K562 (cell line): ENCODE results near the gene KCTD13. TPM values are rescaled to one million over a fixed set of nuclear protein-coding genes. Genes with fewer than 3 reads are reported as not detected.

Experiments used
- BHLHE40 ChIP-seq: IDR thresholded peaks from 2 replicates; pipeline ENCODE4 v1.6.1; 2011; ENCODE audit warnings: low read length, improper control_type of control experiment
- ETS2 ChIP-seq: IDR thresholded peaks from 2 replicates; pipeline ENCODE4 v1.6.1; 2016; ENCODE audit warnings: borderline replicate concordance, missing genetic modification characterization, mild to moderate bottlenecking, moderate library complexity, missing compliant biosample characterization; ENCODE audit not compliant: poor library complexity, severe bottlenecking
- GABPB2 ChIP-seq: fragments of 250-450 bp; sonication (Bioruptor Pico); conservative IDR thresholded peaks from 2 replicates; pipeline ENCODE4 v1.5.1; 2021; ENCODE audit warnings: mild to moderate bottlenecking
- HES1 ChIP-seq: fragments of 450-650 bp; IDR thresholded peaks from 2 replicates; pipeline ENCODE4 v1.6.1; 2016; ENCODE audit warnings: low read depth, mild to moderate bottlenecking, moderate library complexity
- NFE2L1 ChIP-seq: fragments of 450-650 bp; IDR thresholded peaks from 2 replicates; pipeline ENCODE4 v1.6.1; 2016; ENCODE audit warnings: missing genetic modification characterization, low read depth, mild to moderate bottlenecking, missing compliant biosample characterization, moderate library complexity, borderline replicate concordance
- PCBP1 ChIP-seq: fragments of 200-400 bp; formaldehyde crosslinking; IDR thresholded peaks from 2 replicates; pipeline ENCODE4 v1.6.1; 2018; ENCODE audit warnings: mild to moderate bottlenecking, low read depth, low read length; ENCODE audit not compliant: poor library complexity, severe bottlenecking
- PTTG1 ChIP-seq: fragments of 450-650 bp; IDR thresholded peaks from 2 replicates; pipeline ENCODE4 v1.6.1; 2016; ENCODE audit warnings: low read depth, mild to moderate bottlenecking, missing genetic modification characterization, missing compliant biosample characterization
- SAFB ChIP-seq: fragments of 200-400 bp; formaldehyde crosslinking; IDR thresholded peaks from 2 replicates; pipeline ENCODE4 v1.6.1; 2017; ENCODE audit warnings: low read depth, low read length, borderline replicate concordance
- XRCC4 ChIP-seq: IDR thresholded peaks from one replicate; pipeline ENCODE4 v1.6.1; 2011; ENCODE audit not compliant: insufficient read depth, insufficient read length; ENCODE audit errors: extremely low read depth
- ZC3H11A ChIP-seq: IDR thresholded peaks from 2 replicates; pipeline ENCODE4 v1.6.1; 2012; ENCODE audit warnings: low read depth, low read length, improper control_type of control experiment
- ZC3H4 ChIP-seq: sonication (generic); formaldehyde crosslinking; IDR thresholded peaks from 2 replicates; pipeline ENCODE4 v1.9.0; 2021; ENCODE audit warnings: missing genetic modification reagents, borderline replicate concordance
- ZC3H8 ChIP-seq: fragments of 450-650 bp; IDR thresholded peaks from 2 replicates; pipeline ENCODE4 v1.6.1; 2017
- ZFP91 ChIP-seq: sonication (generic); formaldehyde crosslinking; IDR thresholded peaks from 2 replicates; pipeline ENCODE4 v1.8.0; 2022; ENCODE audit warnings: mild to moderate bottlenecking, missing genetic modification reagents
- ZFPM2 ChIP-seq: fragments of 250-450 bp; sonication (Bioruptor Pico); IDR thresholded peaks from 2 replicates; pipeline ENCODE4 v1.5.1; 2022; ENCODE audit warnings: mild to moderate bottlenecking
- ZNF146 ChIP-seq: IDR thresholded peaks from one replicate; pipeline ENCODE4 v1.6.1; 2018; ENCODE audit warnings: missing compliant biosample characterization; ENCODE audit not compliant: unreplicated experiment
- ZNF165 ChIP-seq: fragments of 250-450 bp; sonication (Bioruptor Pico); IDR thresholded peaks from 2 replicates; pipeline ENCODE4 v1.4.0; 2020; ENCODE audit warnings: borderline replicate concordance
- ZNF354B ChIP-seq: fragments of 250-450 bp; sonication (Bioruptor Pico); IDR thresholded peaks from 2 replicates; pipeline ENCODE4 v1.4.0; 2020
- ZNF395 ChIP-seq: fragments of 200-800 bp; sonication (Bioruptor generic); IDR thresholded peaks from 2 replicates; pipeline ENCODE4 v1.6.1; 2017; ENCODE audit warnings: missing genetic modification characterization, missing compliant biosample characterization
- ZNF431 ChIP-seq: sonication (generic); formaldehyde crosslinking; IDR thresholded peaks from 2 replicates; pipeline ENCODE4 v1.8.0; 2022; ENCODE audit warnings: mild to moderate bottlenecking, missing genetic modification reagents
- ZNF551 ChIP-seq: fragments of 250-450 bp; sonication (Bioruptor Pico); IDR thresholded peaks from 2 replicates; pipeline ENCODE4 v1.5.0; 2021; ENCODE audit warnings: mild to moderate bottlenecking, moderate library complexity
- polyA plus RNA-seq, 8 experiments: library from polyadenylated mRNA; depleted of rRNA in 4 of 8; stranded (reverse) in 5 of 8; unstranded in 3 of 8; fragments of >200 nt; fragmentation: Nextera tagmentation in 2 of 8; fragmentation: Illumina TruSeq in 1 of 8; extraction: Ambion mirVana in 2 of 8; extraction: Trizol in 1 of 8; gene quantifications; 2 replicates each; pipeline versions ENCODE4 v1.2.1 to v1.2.3, GENCODE V29; 2011 to 2014; ENCODE audit warnings: inconsistent platforms in 1 of 8, missing spikeins in 1 of 8
- total RNA-seq, 7 experiments: library from RNA; depleted of rRNA in 6 of 7; stranded (reverse); fragments of >200 nt in 6 of 7; fragmentation: Illumina TruSeq in 2 of 7; extraction: Trizol in 2 of 7; gene quantifications; 2 replicates each; pipeline versions ENCODE4 v1.2.1 to v1.2.3, GENCODE V29; 2011 to 2021; ENCODE audit warnings: low replicate concordance in 1 of 7
- TF ChIP-seq, protein P1 (sequence below), 2 experiments: fragments of 150-350 bp in 1 of 2; IDR thresholded peaks; 2 replicates each; pipeline ENCODE4 v1.6.1; 2012 to 2016; ENCODE audit warnings: low read depth in 2 of 2, low read length in 2 of 2, mild to moderate bottlenecking in 1 of 2, moderate library complexity in 1 of 2

The KCTD13 gene
- total and polyA plus RNA-seq, 9 of the 15 experiments (the other 6 are each of a cell fraction or from before 2014, with no cell fraction given): 1.0 to 20.6 (median 9.8) TPM

GRCh38 chr16:29973384-29974246 is 47.6 kb upstream of the KCTD13 start, which contains the start of gene TAOK2 (continued):
- TF ChIP-seq ZNF431: no peak
- TF ChIP-seq ZFP91: no peak
- TF ChIP-seq SAFB: 0 out of 2 replicates have a peak, but pooled peaks have one; percentile 35
- no peak for TF ChIP-seq ZNF146
- TF ChIP-seq NFE2L1: no peak
- TF ChIP-seq ZNF395 (CRISPR knock-in tag): peak; percentile 73; the same call in 1 of the 2 replicates
- TF ChIP-seq ZC3H4 (CRISPR knock-in tag): no peak
- no peak for TF ChIP-seq XRCC4
- TF ChIP-seq GABPB2 (CRISPR knock-in tag): no peak
- TF ChIP-seq ZNF551: no peak
- no peak for TF ChIP-seq ZNF354B
- TF ChIP-seq HES1: no peak
- TF ChIP-seq, protein P1, sequence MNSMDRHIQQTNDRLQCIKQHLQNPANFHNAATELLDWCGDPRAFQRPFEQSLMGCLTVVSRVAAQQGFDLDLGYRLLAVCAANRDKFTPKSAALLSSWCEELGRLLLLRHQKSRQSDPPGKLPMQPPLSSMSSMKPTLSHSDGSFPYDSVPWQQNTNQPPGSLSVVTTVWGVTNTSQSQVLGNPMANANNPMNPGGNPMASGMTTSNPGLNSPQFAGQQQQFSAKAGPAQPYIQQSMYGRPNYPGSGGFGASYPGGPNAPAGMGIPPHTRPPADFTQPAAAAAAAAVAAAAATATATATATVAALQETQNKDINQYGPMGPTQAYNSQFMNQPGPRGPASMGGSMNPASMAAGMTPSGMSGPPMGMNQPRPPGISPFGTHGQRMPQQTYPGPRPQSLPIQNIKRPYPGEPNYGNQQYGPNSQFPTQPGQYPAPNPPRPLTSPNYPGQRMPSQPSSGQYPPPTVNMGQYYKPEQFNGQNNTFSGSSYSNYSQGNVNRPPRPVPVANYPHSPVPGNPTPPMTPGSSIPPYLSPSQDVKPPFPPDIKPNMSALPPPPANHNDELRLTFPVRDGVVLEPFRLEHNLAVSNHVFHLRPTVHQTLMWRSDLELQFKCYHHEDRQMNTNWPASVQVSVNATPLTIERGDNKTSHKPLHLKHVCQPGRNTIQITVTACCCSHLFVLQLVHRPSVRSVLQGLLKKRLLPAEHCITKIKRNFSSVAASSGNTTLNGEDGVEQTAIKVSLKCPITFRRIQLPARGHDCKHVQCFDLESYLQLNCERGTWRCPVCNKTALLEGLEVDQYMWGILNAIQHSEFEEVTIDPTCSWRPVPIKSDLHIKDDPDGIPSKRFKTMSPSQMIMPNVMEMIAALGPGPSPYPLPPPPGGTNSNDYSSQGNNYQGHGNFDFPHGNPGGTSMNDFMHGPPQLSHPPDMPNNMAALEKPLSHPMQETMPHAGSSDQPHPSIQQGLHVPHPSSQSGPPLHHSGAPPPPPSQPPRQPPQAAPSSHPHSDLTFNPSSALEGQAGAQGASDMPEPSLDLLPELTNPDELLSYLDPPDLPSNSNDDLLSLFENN (IDR thresholded peaks at IDR 0.05; ENCODE audit: low read depth in 2 of 2, low read length in 2 of 2): 0 out of 4 replicates have a peak, but pooled peaks of 1 of the 2 experiments have one; percentile 31
- TF ChIP-seq PCBP1: no peak
- TF ChIP-seq PTTG1 (tag): no peak
- no peak for TF ChIP-seq ZFPM2 (CRISPR knock-in tag)
- no peak for TF ChIP-seq ZC3H8
- TF ChIP-seq ETS2 (tag): no peak
- no peak for TF ChIP-seq ZC3H11A
- TF ChIP-seq ZNF165 (CRISPR knock-in tag): no peak
- 0 out of 2 replicates have a peak, but pooled peaks have one; percentile 16 for TF ChIP-seq BHLHE40
